Retina (tissue), 1 donor: ENCODE data around the gene FIBP.

Experiments used
- DNase-seq: peaks from one replicate; pipeline ENCODE4 v3.0.0-alpha.2; 2016

Gene FIBP

DNA sequence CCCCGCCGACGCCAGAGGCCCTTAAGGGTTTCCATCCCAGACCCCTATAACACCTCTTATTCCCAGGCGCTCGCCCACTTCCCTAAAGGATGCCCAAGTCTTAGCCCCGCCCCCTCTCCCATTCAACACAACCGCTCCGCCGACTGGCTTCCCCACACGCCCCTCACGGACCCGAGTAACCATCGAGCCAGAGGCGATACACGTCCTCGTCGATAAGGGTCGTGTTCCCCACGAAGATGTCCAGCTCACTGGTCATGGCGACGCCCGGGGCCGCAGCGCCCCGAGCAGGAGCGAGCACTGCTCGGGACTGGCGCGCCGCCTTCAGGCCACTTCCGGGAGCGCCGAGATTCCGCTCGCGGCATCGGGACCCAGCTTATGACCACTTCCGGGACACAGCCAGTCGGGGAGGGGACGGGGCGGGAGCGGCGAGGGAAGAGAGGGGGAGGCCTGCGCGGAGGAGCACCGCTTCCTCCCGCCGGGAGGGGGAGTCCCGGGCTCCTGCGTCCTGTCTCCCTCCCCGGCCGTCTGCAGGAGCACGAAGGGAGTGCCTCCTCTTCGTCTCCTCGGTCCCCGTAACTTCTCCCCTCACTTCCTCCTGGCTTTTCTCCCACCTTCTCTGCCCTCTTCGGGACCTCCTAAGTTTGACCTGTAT is at the start of gene FIBP:
TSS of gene FIBP (minus strand) at position 309 of the 652 bp plus-strand sequence. CDS start at position 256, 53 bp downstream.
- peak; percentile 98 for DNase-seq

GRCh38 chr11:65937766-65938165 is 49.5 kb upstream of the FIBP start:
- no peak for DNase-seq

- no peak for DNase-seq
Observed at GRCh38 chr11:65934014-65934413, 45.7 kb upstream of the FIBP start.

DNA sequence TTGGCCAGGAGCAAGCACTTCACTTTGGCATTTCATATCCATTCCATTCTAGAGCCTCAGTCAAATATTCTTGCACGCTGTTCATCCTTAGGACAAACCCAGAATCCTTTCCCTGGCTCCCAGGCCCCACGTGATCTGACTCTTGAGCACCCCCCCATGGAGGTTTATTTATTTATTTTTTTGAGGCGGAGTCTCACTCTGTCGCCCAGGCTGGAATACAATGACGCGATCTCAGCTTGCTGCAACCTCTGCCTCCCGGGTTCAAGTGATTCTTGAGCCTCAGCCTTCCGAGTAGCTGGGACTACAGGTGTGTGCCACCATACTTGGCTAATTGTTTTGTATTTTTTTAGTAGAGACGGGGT is 44.3 kb upstream of the FIBP start:
- DNase-seq, result peak; percentile 28

- DNase-seq, result no peak
Observed at GRCh38 chr11:65931773-65932557, 43.7 kb upstream of the FIBP start.

DNA sequence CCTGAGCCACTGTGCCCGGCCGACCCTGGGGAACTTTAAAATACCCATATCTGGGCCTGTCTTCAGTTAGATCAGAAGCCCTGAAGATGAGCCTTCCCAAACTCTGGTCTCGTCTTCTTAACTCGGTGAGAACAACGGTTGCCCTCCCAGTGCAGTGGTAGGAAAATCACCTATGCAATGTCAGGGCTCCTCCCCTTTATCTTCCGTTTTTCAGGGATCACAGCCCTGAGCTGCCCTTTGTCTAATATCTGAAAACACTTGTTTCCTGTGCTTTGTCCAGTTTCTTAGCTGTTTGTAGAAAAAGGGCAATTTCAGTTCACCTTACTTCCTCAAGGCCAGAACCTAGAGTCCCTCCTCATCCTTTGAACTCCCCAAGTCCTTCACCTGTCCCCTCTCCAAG is 40.4 kb upstream of the FIBP start:
- DNase-seq, result no peak

- no peak for DNase-seq
Observed at GRCh38 chr11:65927904-65928397, 39.7 kb upstream of the FIBP start.

DNA sequence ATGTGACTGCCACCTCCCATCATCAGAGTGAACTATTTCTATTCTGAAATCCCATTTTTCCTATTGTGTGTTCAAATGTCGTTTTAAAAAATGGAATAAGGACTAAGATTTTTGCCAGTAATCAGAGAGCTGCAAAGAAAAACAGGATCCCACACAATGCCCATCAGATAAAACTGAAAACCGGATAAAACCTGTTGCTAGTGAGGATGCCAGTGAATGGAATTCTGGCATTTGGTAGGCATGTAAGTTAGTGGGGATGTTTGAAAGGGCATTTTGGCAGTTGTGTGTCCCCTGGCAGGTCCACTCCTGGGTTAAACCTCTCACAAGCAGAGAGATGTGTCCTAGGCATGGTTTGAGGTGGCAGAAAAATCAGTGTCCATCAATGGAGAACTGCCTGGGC is 37.1 kb upstream of the FIBP start:
- no peak for DNase-seq

GRCh38 chr11:65922565-65922964 is 34.3 kb upstream of the FIBP start:
- no peak for DNase-seq

GRCh38 chr11:65921876-65922275 is 33.6 kb upstream of the FIBP start:
- DNase-seq, result no peak

- DNase-seq, result no peak
Observed at GRCh38 chr11:65921033-65921555, 32.8 kb upstream of the FIBP start.

DNA sequence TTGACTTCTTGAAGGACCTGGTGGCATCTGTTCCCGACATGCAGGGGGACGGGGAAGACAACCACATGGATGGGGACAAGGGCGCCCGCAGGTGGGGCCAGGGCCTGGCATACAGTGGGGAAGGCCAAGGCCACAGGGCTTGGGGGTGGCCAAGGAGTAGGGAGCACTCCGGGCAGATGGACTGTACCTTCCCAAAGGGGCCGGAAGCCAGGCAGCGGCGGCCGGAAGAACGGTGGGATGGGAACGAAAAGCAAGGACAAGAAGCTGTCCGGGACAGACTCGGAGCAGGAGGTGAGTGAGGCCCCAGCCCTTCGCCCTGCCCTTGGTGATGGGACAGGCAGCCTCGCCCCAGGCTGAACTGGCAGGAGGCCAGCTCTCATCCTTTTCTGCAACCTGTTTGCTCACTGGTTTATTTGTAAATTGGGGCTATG is 32.1 kb upstream of the FIBP start:
- no peak for DNase-seq

GRCh38 chr11:65919573-65920371 is 31.5 kb upstream of the FIBP start:
- DNase-seq, result peak; percentile 52

DNA sequence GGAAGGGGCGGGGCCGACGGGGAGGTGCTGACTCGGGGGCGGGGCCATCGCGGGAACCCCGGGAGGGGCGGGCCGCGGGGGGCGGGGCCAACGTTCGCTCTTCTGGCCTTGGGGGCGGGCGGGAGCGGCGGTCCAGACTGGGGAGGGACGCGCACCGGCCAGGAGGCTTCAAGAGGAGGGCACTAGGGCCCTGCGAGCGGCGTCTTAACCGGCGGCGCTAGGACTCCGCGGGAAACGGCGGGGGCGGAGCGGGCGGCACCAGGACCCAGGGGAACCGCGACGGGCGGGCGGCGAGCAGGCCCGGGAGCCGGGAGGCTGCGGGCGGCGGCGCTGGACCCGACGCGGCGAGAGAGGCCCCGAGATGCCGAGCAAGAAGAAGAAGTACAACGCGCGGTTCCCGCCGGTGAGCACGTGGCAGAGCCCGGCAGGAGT is 30.9 kb upstream of the FIBP start, which contains the start of gene DRAP1:
TSS of gene DRAP1 (plus strand) at position 286 of the 432 bp plus-strand sequence. CDS start at position 362, 76 bp downstream.
- DNase-seq, result peak; percentile 97

DNA sequence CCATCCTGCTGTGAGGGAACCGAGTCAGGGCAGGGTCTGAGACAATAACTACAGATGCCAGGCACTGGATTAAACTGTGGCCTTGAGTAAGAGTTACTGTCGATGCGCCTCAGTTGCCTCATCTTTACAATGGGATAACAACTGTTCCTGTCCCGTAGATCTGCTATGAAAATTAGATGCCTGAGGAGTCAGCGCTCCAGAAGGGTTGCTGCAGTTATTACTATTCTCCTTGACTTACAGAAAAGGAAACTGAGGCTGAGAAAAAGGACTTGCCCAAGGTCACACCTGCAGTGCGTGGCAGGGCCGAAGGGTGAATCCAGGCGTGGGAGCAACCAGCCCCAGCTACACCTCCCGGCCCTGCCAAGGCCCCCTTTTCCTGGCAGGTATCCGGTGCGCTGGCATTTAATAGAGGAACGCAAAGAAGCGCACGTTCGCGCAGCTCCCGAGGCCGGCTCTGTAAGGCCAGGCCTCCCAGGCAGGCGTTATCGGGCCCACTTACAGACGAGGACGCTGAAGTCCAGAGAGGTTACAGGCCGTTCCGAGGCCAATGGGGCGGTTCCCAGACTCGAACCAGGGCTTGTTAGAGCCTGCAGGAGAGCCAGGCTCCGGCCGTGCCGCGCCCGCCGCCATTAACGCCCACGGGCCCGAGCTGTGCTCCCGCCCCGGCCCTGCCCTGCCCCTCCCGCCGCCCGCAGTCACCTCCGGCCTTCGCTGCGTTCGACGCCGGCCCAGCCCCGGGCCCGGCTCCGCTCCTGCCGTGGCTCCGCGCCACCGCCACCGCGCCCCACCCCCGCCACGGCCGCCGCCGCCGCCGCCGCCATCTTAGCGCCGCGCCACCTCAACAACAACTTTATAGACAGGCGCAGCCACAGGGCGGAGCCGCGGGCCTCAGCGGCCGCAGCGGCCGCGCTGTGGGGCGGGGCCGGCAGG is 30.2 kb upstream of the FIBP start, which contains the start of gene C11orf68:
TSS of gene C11orf68 (minus strand) at position 852 of the 930 bp plus-strand sequence. CDS start at position 821, 31 bp downstream.
- peak; percentile 56 for DNase-seq

DNA sequence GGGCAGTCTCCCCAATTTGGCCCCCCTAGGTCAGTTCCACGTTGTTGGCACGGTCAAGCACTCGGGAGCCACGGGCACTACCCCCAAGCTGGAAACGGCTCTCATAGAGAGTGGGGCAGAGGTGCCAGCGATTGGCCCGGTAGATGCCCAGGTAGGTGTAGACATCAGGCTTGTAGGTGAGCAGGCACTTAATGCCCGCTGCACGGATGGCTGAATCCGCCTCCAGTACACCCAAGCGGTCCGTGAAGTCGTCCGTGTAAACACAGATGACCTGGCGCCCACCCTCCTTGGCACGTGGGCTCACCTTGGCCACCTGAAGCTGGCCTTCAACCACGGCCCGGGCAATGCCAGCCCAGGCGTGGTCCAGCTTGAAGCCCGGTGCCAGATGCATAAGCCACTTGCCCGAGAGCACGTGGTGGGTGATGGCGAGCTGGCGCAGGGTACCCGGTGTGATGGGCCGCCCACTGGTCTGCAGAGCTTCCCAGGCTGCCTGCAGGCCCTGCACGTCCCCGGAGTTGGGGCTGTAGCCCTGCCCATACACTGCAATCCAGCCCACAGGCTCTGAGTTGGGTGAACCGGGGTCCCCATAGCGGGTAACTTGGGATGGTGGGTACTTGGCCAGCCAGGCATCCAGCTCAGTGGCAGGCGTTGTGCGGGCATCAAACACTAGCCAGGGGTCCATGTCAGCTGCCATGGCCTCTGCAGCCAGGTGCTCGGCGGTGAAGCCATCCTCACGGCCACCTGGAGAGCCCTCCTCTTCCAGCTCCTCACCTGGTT is 29.4 kb upstream of the FIBP start:
- DNase-seq, result no peak

GRCh38 chr11:65917077-65917433 is 28.8 kb upstream of the FIBP start:
- no peak for DNase-seq

DNA sequence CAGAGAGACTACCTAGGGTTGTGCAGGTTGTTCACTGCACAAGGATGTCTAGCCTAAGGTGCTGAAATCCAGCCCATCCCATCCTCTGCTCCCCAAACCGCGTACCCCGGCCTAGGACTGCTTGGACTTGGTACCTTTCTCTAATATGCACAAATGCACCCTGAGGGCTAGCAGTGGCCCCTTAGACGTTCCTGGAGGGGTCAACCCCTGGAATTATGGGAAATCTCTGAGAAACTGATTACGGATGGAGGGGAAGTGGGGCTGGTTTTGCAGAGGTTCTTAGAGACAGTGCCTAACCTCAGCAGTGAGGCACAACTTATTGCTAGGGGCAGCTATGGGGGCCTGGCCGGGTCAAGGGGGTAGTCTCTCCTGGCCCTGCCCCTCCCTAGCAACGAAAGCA is 28.1 kb upstream of the FIBP start:
- DNase-seq, result no peak

DNA sequence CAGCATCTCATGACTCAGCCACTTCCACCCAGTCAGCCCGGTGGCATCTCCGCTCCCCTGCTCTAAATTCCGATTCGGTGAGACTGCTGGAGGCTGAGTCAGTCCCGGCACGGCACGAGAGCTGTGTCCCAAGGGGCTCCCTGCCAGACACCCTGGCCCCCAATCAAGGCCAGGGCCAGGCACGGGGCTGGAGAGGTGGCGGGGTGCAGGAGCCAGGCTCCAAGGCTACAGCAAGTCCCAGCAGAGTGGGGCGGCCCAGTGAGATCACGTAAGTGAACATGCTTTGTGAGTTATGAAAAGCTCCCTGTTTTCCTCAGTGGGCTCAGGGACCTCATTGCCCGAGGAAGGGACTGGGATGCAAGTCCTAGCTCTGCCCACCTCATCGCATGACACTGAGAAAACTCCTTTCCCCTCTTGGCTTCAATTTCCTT is 27.6 kb upstream of the FIBP start:
- no peak for DNase-seq

GRCh38 chr11:65915101-65915820 is 27.0 kb upstream of the FIBP start:
- peak; percentile 55 for DNase-seq
